ENCODE results near the gene SLC6A8.
"Not testable (repeated sequence)": the region's sequence is repeated elsewhere in the genome, so short reads cannot be mapped to it uniquely, and the experiment has no call there.

SLC6A8 gene

DNA sequence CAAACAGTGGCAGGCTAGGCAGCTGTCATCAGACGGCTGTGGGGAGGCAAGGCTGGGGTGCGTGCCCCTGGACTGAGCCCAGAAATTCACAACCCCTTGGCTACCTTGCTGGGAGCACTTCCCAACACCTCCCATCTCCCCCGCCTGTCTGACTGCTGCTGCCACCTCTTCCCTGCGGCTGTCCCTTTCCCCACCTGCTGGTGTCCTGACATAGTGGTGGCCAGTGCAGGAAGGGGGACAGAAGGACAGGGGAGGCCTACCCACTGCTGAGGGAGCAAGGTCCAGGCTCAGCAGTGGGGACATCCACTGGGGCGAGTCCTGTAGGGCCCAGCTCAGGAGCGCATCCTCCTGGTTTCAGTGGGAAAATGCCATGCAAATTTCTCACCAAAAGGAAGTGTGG is 40.4 kb downstream of the SLC6A8 start:
- H3K4me2 ChIP-seq (ENCODE audit: insufficient read depth, low read length) = no peak overlapping the region
- DNase-seq (no peak), ATAC-seq (ENCODE audit: insufficient read depth, low read depth) (no peak)
- H3K9ac ChIP-seq (ENCODE audit: low read depth, low read length) = no peak overlapping the region
- H3K27ac ChIP-seq (ENCODE audit: low read length) = no peak overlapping the region
- H3K36me3 ChIP-seq (ENCODE audit: insufficient read depth, low read length) = peaks cover 2% of the 10 kb centered on the region; the same call in 1 of the 2 replicates
- no peak overlapping the region for H2AFZ ChIP-seq (ENCODE audit: low read depth, low read length)
- no peaks in the 10 kb centered on the region for H3K27me3 ChIP-seq (ENCODE audit: insufficient read depth, low read length, poor library complexity)
- H3K4me3 ChIP-seq (ENCODE audit: low read depth in 1 of 2, low read length in 2 of 2) = no peak overlapping the region
- H3K79me2 ChIP-seq (ENCODE audit: insufficient read depth, low read length) = peaks cover 9% of the 10 kb centered on the region
- H3K9me3 ChIP-seq (ENCODE audit: insufficient read depth, low read length, severe bottlenecking) = no peaks in the 10 kb centered on the region
- H3K4me1 ChIP-seq (ENCODE audit: insufficient read depth, low read length) = peaks cover 11% of the 10 kb centered on the region
- peaks cover 8% of the 10 kb centered on the region for H4K20me1 ChIP-seq (ENCODE audit: insufficient read depth, low read length)
- TF ChIP-seq, protein P1, sequence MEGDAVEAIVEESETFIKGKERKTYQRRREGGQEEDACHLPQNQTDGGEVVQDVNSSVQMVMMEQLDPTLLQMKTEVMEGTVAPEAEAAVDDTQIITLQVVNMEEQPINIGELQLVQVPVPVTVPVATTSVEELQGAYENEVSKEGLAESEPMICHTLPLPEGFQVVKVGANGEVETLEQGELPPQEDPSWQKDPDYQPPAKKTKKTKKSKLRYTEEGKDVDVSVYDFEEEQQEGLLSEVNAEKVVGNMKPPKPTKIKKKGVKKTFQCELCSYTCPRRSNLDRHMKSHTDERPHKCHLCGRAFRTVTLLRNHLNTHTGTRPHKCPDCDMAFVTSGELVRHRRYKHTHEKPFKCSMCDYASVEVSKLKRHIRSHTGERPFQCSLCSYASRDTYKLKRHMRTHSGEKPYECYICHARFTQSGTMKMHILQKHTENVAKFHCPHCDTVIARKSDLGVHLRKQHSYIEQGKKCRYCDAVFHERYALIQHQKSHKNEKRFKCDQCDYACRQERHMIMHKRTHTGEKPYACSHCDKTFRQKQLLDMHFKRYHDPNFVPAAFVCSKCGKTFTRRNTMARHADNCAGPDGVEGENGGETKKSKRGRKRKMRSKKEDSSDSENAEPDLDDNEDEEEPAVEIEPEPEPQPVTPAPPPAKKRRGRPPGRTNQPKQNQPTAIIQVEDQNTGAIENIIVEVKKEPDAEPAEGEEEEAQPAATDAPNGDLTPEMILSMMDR (IDR thresholded peaks at IDR 0.05; ENCODE audit: borderline replicate concordance, extremely low read depth, low read length, poor library complexity, severe bottlenecking) = peak; percentile 5
- no peak for TF ChIP-seq EZH2 (IDR thresholded peaks at IDR 0.05; ENCODE audit: borderline replicate concordance, low read depth, low read length, severe bottlenecking)

- H3K79me2 ChIP-seq (ENCODE audit: insufficient read depth, low read length) = no peaks in the 10 kb centered on the region
- H3K4me1 ChIP-seq (ENCODE audit: insufficient read depth, low read length) = peaks cover 10% of the 10 kb centered on the region
- TF ChIP-seq, protein P1 (IDR thresholded peaks at IDR 0.05; ENCODE audit: borderline replicate concordance, extremely low read depth, low read length, poor library complexity, severe bottlenecking) = no peak
- no peak for TF ChIP-seq EZH2 (IDR thresholded peaks at IDR 0.05; ENCODE audit: borderline replicate concordance, low read depth, low read length, severe bottlenecking)
These were observed 41.4 kb downstream of the SLC6A8 start for GRCh38 chrX:153728951-153729631.

GRCh38 chrX:153730115-153730514 is 42.4 kb downstream of the SLC6A8 start:
- H3K27ac ChIP-seq (ENCODE audit: low read length); H4K20me1 ChIP-seq (ENCODE audit: insufficient read depth, low read length); H3K9me3 ChIP-seq (ENCODE audit: insufficient read depth, low read length, severe bottlenecking); H3K4me3 ChIP-seq (ENCODE audit: low read depth in 1 of 2, low read length in 2 of 2); DNase-seq; H3K79me2 ChIP-seq (ENCODE audit: insufficient read depth, low read length); H3K4me1 ChIP-seq (ENCODE audit: insufficient read depth, low read length); H3K27me3 ChIP-seq (ENCODE audit: insufficient read depth, low read length, poor library complexity); H3K36me3 ChIP-seq (ENCODE audit: insufficient read depth, low read length); H3K4me2 ChIP-seq (ENCODE audit: insufficient read depth, low read length); ATAC-seq (ENCODE audit: insufficient read depth, low read depth); H3K9ac ChIP-seq (ENCODE audit: low read depth, low read length); H2AFZ ChIP-seq (ENCODE audit: low read depth, low read length): not testable (repeated sequence)

More at GRCh38 chrX:153728951-153729631, 41.4 kb downstream of the SLC6A8 start:
- Histone ChIP-seq H3K9ac (ENCODE audit: low read depth, low read length) (no peak overlapping the region), H3K27me3 (ENCODE audit: insufficient read depth, low read length, poor library complexity) (no peaks in the 10 kb centered on the region), H3K27ac (ENCODE audit: low read length) (no peak overlapping the region), H4K20me1 (ENCODE audit: insufficient read depth, low read length) (no peaks in the 10 kb centered on the region), H3K9me3 (ENCODE audit: insufficient read depth, low read length, severe bottlenecking) (no peaks in the 10 kb centered on the region), H3K36me3 (ENCODE audit: insufficient read depth, low read length) (no peaks in the 10 kb centered on the region), H3K4me2 (ENCODE audit: insufficient read depth, low read length) (no peak overlapping the region), H2AFZ (ENCODE audit: low read depth, low read length) (no peak overlapping the region), H3K4me3 (ENCODE audit: low read depth in 1 of 2, low read length in 2 of 2) (no peak overlapping the region)
- ATAC-seq (ENCODE audit: insufficient read depth, low read depth) (no peak), DNase-seq (no peak)

DNA sequence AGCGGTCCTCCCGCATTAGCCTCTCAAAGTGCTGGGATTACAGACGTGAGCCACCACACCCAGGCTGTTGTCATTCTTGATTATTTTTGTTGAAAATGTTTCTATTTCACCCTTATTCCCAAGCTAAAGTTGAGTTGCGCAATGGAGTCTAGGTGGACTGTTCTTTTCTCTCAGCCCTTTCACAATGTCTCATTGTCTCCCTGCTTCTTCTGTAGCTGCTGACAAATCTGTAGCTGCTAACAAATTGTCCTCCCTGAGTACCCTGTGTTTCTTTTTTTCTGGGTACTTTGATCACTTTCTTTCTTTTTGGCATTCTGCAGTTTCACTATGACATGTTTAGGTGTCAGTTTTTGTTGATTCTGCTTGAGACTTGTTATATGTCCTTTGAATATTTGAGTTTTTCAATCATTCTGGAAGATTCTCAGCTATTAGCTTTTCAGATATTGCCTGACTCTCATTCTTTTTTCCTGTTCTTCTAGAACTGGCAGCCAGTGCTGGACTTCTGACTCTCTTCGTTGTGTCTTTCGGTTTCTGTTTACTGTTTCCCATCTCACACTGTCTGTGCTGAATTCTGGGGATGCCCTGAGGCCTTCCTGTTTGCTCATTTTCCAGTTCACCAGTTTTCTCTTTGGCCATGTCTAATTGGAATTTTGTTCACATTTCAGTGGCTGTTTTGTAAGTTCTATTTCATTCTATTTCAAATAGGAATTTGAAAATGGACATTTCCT is 43.6 kb downstream of the SLC6A8 start:
- ATAC-seq (ENCODE audit: insufficient read depth, low read depth) (no peak), DNase-seq (no peak)
- no peaks in the 10 kb centered on the region for H3K9me3 ChIP-seq (ENCODE audit: insufficient read depth, low read length, severe bottlenecking)
- TF ChIP-seq EZH2 (IDR thresholded peaks at IDR 0.05; ENCODE audit: borderline replicate concordance, low read depth, low read length, severe bottlenecking) = no peak
- TF ChIP-seq, protein P1 (IDR thresholded peaks at IDR 0.05; ENCODE audit: borderline replicate concordance, extremely low read depth, low read length, poor library complexity, severe bottlenecking) = no peak
- no peak overlapping the region for H2AFZ ChIP-seq (ENCODE audit: low read depth, low read length)
- H3K79me2 ChIP-seq (ENCODE audit: insufficient read depth, low read length) = no peaks in the 10 kb centered on the region
- H3K4me2 ChIP-seq (ENCODE audit: insufficient read depth, low read length) = no peak overlapping the region
- no peak overlapping the region for H3K4me3 ChIP-seq (ENCODE audit: low read depth in 1 of 2, low read length in 2 of 2)
- H3K27ac ChIP-seq (ENCODE audit: low read length) = no peak overlapping the region
- H3K27me3 ChIP-seq (ENCODE audit: insufficient read depth, low read length, poor library complexity) = no peaks in the 10 kb centered on the region
- H3K9ac ChIP-seq (ENCODE audit: low read depth, low read length) = no peak overlapping the region
- H3K4me1 ChIP-seq (ENCODE audit: insufficient read depth, low read length) = no peaks in the 10 kb centered on the region
- no peaks in the 10 kb centered on the region for H3K36me3 ChIP-seq (ENCODE audit: insufficient read depth, low read length)
- H4K20me1 ChIP-seq (ENCODE audit: insufficient read depth, low read length) = no peaks in the 10 kb centered on the region

Measured in DND-41 (cell line).